B cell (primary cell): Measurements from ENCODE around the gene MOAP1. TPM values are rescaled to one million over a fixed set of nuclear protein-coding genes. Genes with fewer than 3 reads are reported as not detected.

Source experiments
- ATAC-seq: fragments of 200-7000 bp; cut with Tn5 transposase; one replicate; pipeline ENCODE4 v1.10.0; 2021; ENCODE audit warnings: low read depth, mild to moderate bottlenecking, moderate number of reproducible peaks, moderate library complexity
- CTCF ChIA-PET: fragments of 350-600 bp; sonication (Branson Sonifier 250); formaldehyde crosslinking; loops from one replicate; lab custom pipeline; 2021; ENCODE audit warnings: antibody characterized with exemption, inconsistent platforms; lab: Charles Lee
- POLR2A ChIA-PET: fragments of 350-600 bp; sonication (Branson Sonifier 250); formaldehyde crosslinking; loops from one replicate; lab custom pipeline; 2021; ENCODE audit warnings: antibody characterized with exemption; lab: Charles Lee
- DNase-seq: peaks from one replicate; pipeline ENCODE4 v3.0.0; 2013
- H2AFZ ChIP-seq: 2 replicates; pipeline ENCODE4 v1.6.1; 2012; ENCODE audit warnings: mild to moderate bottlenecking, low read depth, low read length; ENCODE audit not compliant: insufficient read depth, poor library complexity, severe bottlenecking
- H3K27ac ChIP-seq, 2 donors: 1 replicate in 1 of 2; 2 replicates in 1 of 2; pipeline ENCODE4 v1.5.1; 2012 to 2013; ENCODE audit warnings: low read length in 2 of 2, mild to moderate bottlenecking in 2 of 2, moderate library complexity in 1 of 2
- H3K27me3 ChIP-seq, 4 experiments: fragments of 200-600 bp in 1 of 4; sonication (generic) in 1 of 4; replicated peaks in 1 of 4; 1 replicate in 2 of 4; 2 replicates in 2 of 4; pipeline versions ENCODE4 v1.6.1 to v1.7.0; 2013 to 2016; ENCODE audit warnings: low read length in 3 of 4, mild to moderate bottlenecking in 2 of 4, mixed read lengths in 1 of 4, moderate library complexity in 1 of 4; ENCODE audit not compliant: insufficient read depth in 4 of 4, control insufficient read depth in 3 of 4; ENCODE audit errors: control extremely low read depth in 1 of 4
- H3K36me3 ChIP-seq, 2 experiments: replicated peaks in 1 of 2; 1 replicate in 1 of 2; 2 replicates in 1 of 2; pipeline versions ENCODE4 v1.6.1 to v1.7.1; 2013; ENCODE audit warnings: low read length in 1 of 2; ENCODE audit not compliant: insufficient read depth in 2 of 2, control insufficient read depth in 1 of 2; ENCODE audit errors: control extremely low read depth in 1 of 2, extremely low read depth in 1 of 2
- H3K4me1 ChIP-seq, 2 donors: fragments of 200-600 bp in 1 of 2; sonication (generic) in 1 of 2; 1 replicate in 1 of 2; 2 replicates in 1 of 2; pipeline versions ENCODE4 v1.5.1 to v1.6.1; 2013 to 2017; ENCODE audit warnings: low read length in 2 of 2; ENCODE audit not compliant: control insufficient read depth in 2 of 2, insufficient read depth in 2 of 2
- H3K4me2 ChIP-seq: replicated peaks from 2 replicates; pipeline ENCODE3; 2012; ENCODE audit warnings: mild to moderate bottlenecking, low read depth, low read length; ENCODE audit not compliant: poor library complexity, severe bottlenecking
- H3K4me3 ChIP-seq, 5 experiments: fragments of 200-600 bp in 1 of 5; sonication (generic) in 1 of 5; 1 replicate in 3 of 5; 2 replicates in 2 of 5; pipeline versions ENCODE4 v1.5.1 to v1.7.0; 2011 to 2016; ENCODE audit warnings: low read length in 4 of 5, mild to moderate bottlenecking in 4 of 5, low read depth in 2 of 5, control low read depth in 1 of 5, moderate library complexity in 1 of 5; ENCODE audit not compliant: insufficient read depth in 1 of 5; ENCODE audit errors: control extremely low read depth in 1 of 5, extremely low read depth in 1 of 5
- H3K79me2 ChIP-seq: fragments of 200-600 bp; sonication (generic); one replicate; pipeline ENCODE4 v1.6.0; 2016; ENCODE audit warnings: low read length; ENCODE audit not compliant: control insufficient read depth, insufficient read depth
- H3K9ac ChIP-seq: fragments of 200-600 bp; sonication (generic); 2 replicates; pipeline ENCODE4 v1.6.1; 2017; ENCODE audit warnings: mild to moderate bottlenecking, low read length, moderate library complexity
- H3K9me3 ChIP-seq, 3 donors: one replicate each; pipeline versions ENCODE4 v1.6.1 to v1.7.1; 2013; ENCODE audit warnings: low read length in 2 of 3; ENCODE audit not compliant: control insufficient read depth in 2 of 3, insufficient read depth in 1 of 3; ENCODE audit errors: control extremely low read depth in 1 of 3
- H4K20me1 ChIP-seq: 2 replicates; pipeline ENCODE4 v1.6.0; 2012; ENCODE audit warnings: mild to moderate bottlenecking, low read length; ENCODE audit not compliant: insufficient read depth, control insufficient read depth, poor library complexity, severe bottlenecking
- H3K27ac Mint-ChIP-seq: one replicate; pipeline ENCODE4 v1.8.0; 2021; ENCODE audit warnings: mixed read lengths
- H3K27me3 Mint-ChIP-seq: one replicate; pipeline ENCODE4 v1.8.0; 2021; ENCODE audit warnings: mixed read lengths
- H3K4me1 Mint-ChIP-seq: one replicate; pipeline ENCODE4 v1.8.0; 2021; ENCODE audit warnings: mixed read lengths
- H3K4me3 Mint-ChIP-seq: one replicate; pipeline ENCODE4 v1.8.0; 2021; ENCODE audit warnings: mixed read lengths
- H3K9me3 Mint-ChIP-seq: one replicate; pipeline ENCODE4 v1.8.0; 2022; ENCODE audit warnings: mixed read lengths; ENCODE audit not compliant: insufficient read depth
- EZH2 ChIP-seq: IDR thresholded peaks from 2 replicates; pipeline ENCODE4 v1.6.1; 2012; ENCODE audit warnings: borderline replicate concordance, low read depth, mild to moderate bottlenecking, moderate library complexity, low read length; ENCODE audit not compliant: insufficient read depth, poor library complexity, severe bottlenecking
- WGBS: methylation state at CpG from one replicate; pipeline ENCODE4 v1.1.5; 2013; ENCODE audit warnings: missing lambda C conversion rate; ENCODE audit not compliant: insufficient coverage; 5-methylcytosine and 5-hydroxymethylcytosine counted together
- intact Hi-C: fragments of 100-400 bp; cut with micrococcal nuclease; formaldehyde crosslinking; loops from one replicate; pipeline ENCODE4 v1.10.0; 2022
- polyA plus RNA-seq: library from polyadenylated mRNA; depleted of rRNA; stranded (reverse); fragments of >200 nt; gene quantifications from 2 replicates; pipeline ENCODE4 v1.2.3, GENCODE V29; 2012
- total RNA-seq, 2 donors: library from RNA; stranded (reverse); fragments of 120-200 nt in 1 of 2; gene quantifications; 1 replicate in 1 of 2; 2 replicates in 1 of 2; pipeline versions ENCODE4 v1.2.3 to v1.2.4, GENCODE V29; 2013 to 2022
- TF ChIP-seq, protein P1 (sequence below): fragments of 200-600 bp; IDR thresholded peaks from one replicate; pipeline ENCODE4 v1.8.0; 2022; ENCODE audit warnings: antibody characterized with exemption, mild to moderate bottlenecking

The MOAP1 gene
- total and polyA plus RNA-seq, 2 donors (not counting 1 experiment from before 2014, with no cell fraction given), result 30.8 to 74.9 TPM

DNA sequence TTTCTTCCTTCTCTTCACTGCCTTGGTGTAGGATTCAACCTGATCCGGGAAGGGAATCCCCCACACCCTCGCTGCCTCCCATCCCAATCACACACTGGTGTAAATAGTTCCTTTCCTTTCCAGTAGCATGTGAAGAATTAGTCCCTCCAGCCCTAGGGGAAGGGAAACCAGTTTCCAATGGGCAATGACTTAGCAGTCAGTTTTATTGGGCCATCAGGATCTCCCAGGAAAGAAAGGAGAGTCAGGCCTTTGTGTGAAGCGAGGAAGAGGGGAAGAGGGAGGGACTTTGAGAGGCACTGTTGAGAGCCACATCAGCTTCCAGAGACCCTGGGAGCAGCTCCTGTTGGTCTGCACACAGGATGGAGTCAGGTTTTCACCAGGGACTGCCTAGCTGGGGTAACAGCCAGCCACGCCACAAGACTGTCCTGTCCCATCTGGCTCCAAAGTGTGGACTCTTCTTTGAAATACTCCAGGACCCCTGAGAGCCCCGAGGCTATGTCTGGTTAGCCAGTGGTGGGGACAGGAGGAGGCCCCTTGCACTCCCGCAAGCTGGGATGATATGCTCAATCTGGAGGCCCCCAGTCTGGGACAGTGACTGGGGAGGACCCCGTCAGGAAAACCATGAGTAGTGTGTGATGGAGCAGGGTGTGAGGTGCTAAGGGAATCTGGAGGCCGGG lies 27.9 kb downstream of the MOAP1 start:
- Histone ChIP-seq H4K20me1 (no peaks in the 10 kb centered on the region), H3K9ac (no peak overlapping the region), H3K4me3 (no peak overlapping the region), H3K4me2 (no peak overlapping the region), H3K4me1 (no peaks in the 10 kb centered on the region), H2AFZ (no peak overlapping the region), H3K79me2 (no peaks in the 10 kb centered on the region), H3K9me3 (no peaks in the 10 kb centered on the region), H3K36me3 (no peaks in the 10 kb centered on the region), H3K27ac (no peak overlapping the region), H3K27me3 (peaks cover 0 to 3% (median 0%) of the 10 kb centered on the region in 4 experiments)
- no peak for TF ChIP-seq EZH2
- TF ChIP-seq, protein P1, sequence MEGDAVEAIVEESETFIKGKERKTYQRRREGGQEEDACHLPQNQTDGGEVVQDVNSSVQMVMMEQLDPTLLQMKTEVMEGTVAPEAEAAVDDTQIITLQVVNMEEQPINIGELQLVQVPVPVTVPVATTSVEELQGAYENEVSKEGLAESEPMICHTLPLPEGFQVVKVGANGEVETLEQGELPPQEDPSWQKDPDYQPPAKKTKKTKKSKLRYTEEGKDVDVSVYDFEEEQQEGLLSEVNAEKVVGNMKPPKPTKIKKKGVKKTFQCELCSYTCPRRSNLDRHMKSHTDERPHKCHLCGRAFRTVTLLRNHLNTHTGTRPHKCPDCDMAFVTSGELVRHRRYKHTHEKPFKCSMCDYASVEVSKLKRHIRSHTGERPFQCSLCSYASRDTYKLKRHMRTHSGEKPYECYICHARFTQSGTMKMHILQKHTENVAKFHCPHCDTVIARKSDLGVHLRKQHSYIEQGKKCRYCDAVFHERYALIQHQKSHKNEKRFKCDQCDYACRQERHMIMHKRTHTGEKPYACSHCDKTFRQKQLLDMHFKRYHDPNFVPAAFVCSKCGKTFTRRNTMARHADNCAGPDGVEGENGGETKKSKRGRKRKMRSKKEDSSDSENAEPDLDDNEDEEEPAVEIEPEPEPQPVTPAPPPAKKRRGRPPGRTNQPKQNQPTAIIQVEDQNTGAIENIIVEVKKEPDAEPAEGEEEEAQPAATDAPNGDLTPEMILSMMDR, result no peak
- CTCF ChIA-PET, result no interaction called here
- Mint-ChIP-seq H3K4me3 (no peak overlapping the region), H3K27ac (no peak overlapping the region), H3K4me1 (no peaks in the 10 kb centered on the region), H3K9me3 (no peaks in the 10 kb centered on the region), H3K27me3 (peaks cover 3% of the 10 kb centered on the region)
- intact Hi-C loops, result no loop called here
- DNase-seq, result no peak
- WGBS, result 80% methylated on average over 5 of the region's 8 CpGs
- POLR2A ChIA-PET, result no interaction called here
- ATAC-seq, result no peak

DNA sequence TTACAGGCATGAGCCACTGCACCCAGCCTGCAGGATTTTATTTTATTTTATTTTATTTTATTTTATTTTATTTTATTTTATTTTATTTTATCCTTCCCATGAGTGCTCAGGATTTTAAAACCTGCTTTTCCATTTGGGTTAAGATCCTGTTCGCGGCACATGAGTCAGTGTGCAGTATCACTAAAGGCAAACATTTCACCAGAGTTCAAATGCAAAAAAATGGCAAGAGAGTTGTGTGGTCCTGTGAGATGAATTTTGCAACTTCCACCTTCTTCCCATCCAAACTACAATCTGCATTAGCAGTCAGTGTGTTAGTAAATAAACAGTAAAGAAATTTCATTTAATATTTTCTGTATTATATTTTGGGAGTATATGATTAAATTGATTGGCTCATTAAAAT lies 29.0 kb downstream of the MOAP1 start:
- H3K9me3 Mint-ChIP-seq, result no peaks in the 10 kb centered on the region
- peaks cover 6% of the 10 kb centered on the region for H3K27me3 Mint-ChIP-seq
- H3K27ac Mint-ChIP-seq, result no peak overlapping the region
- no peak for DNase-seq
- H4K20me1 ChIP-seq, result no peaks in the 10 kb centered on the region
- POLR2A ChIA-PET, result no interaction called here
- intact Hi-C loops, result no loop called here
- no peak overlapping the region for H3K4me2 ChIP-seq
- no peak overlapping the region for H3K9ac ChIP-seq
- H3K4me3 Mint-ChIP-seq, result no peak overlapping the region
- peaks cover 0 to 3% (median 0%) of the 10 kb centered on the region in 4 experiments for H3K27me3 ChIP-seq
- H3K27ac ChIP-seq, result no peak overlapping the region
- no peaks in the 10 kb centered on the region for H3K79me2 ChIP-seq
- no CpG with 5 or more reads among the region's 2 CpGs for WGBS
- H3K36me3 ChIP-seq, result no peaks in the 10 kb centered on the region
- CTCF ChIA-PET, result no interaction called here
- no peak overlapping the region for H3K4me3 ChIP-seq
- no peaks in the 10 kb centered on the region for H3K4me1 Mint-ChIP-seq
- H3K4me1 ChIP-seq, result no peaks in the 10 kb centered on the region
- no peaks in the 10 kb centered on the region for H3K9me3 ChIP-seq
- no peak for TF ChIP-seq EZH2
- TF ChIP-seq, protein P1, result no peak
- no peak overlapping the region for H2AFZ ChIP-seq
- ATAC-seq, result no peak
